ENCODE results near the gene MMD.
A peak's percentile ranks its signal among the peaks of the same experiment; 100 is the strongest.

MMD gene

GRCh38 chr17:55456307-55457240, 34.9 kb upstream of the MMD start:
- no peak overlapping the region for H2AK5ac ChIP-seq (ENCODE audit: low read length, severe bottlenecking)
- H3K9me3 ChIP-seq (ENCODE audit: control insufficient read depth, low read length), result no peaks in the 10 kb centered on the region
- H3K18ac ChIP-seq (ENCODE audit: low read depth in 1 of 2, low read length in 2 of 2), result peak overlapping the region in 1 of 2 experiments; percentile 49
- peaks cover 19% of the 10 kb centered on the region for H3K4me1 ChIP-seq (ENCODE audit: control insufficient read depth, insufficient read depth, low read depth, low read length)
- H3K36me3 ChIP-seq (ENCODE audit: control insufficient read depth in 1 of 2, insufficient read depth in 2 of 2, low read depth in 1 of 2, low read length in 2 of 2), result no peaks in the 10 kb centered on the region
- no peak overlapping the region for H3K4me2 ChIP-seq (ENCODE audit: low read length, poor library complexity, severe bottlenecking)
- H3K9ac ChIP-seq (ENCODE audit: low read length), result peak overlapping the region; percentile 51
- no peak overlapping the region for H2BK15ac ChIP-seq (ENCODE audit: low read depth, poor library complexity, severe bottlenecking)
- peak overlapping the region in 1 of 2 experiments; percentile 73 for H3K4ac ChIP-seq (ENCODE audit: low read depth in 1 of 2, low read length in 2 of 2)
- H3K14ac ChIP-seq (ENCODE audit: low read length in 2 of 2), result no peak overlapping the region
- H2BK12ac ChIP-seq (ENCODE audit: low read length in 2 of 2), result no peak overlapping the region
- H3K23ac ChIP-seq (ENCODE audit: low read length in 2 of 2), result no peak overlapping the region
- H3K79me1 ChIP-seq (replicated peaks; ENCODE audit: low read length, poor library complexity, severe bottlenecking), result no peaks in the 10 kb centered on the region
- H4K8ac ChIP-seq (ENCODE audit: low read length), result no peak overlapping the region
- DNase-seq, result no peak
- no peak overlapping the region for H4K91ac ChIP-seq (ENCODE audit: low read length)
- H3K27me3 ChIP-seq (ENCODE audit: control insufficient read depth in 1 of 2, insufficient read depth in 1 of 2, low read length in 2 of 2), result no peaks in the 10 kb centered on the region
- H3K4me3 ChIP-seq (ENCODE audit: insufficient read depth in 1 of 2, low read depth in 1 of 2, low read length in 2 of 2), result no peak overlapping the region
- 91% methylated on average over 6 of the region's 6 CpGs for WGBS
- no peak overlapping the region for H2BK120ac ChIP-seq (ENCODE audit: low read depth, low read length)
- no peak overlapping the region for H3K27ac ChIP-seq (ENCODE audit: low read length, poor library complexity, severe bottlenecking)
- H2BK5ac ChIP-seq (ENCODE audit: low read depth, low read length, poor library complexity, severe bottlenecking), result no peak overlapping the region
- H2AFZ ChIP-seq (ENCODE audit: low read depth, low read length), result no peak overlapping the region

DNA sequence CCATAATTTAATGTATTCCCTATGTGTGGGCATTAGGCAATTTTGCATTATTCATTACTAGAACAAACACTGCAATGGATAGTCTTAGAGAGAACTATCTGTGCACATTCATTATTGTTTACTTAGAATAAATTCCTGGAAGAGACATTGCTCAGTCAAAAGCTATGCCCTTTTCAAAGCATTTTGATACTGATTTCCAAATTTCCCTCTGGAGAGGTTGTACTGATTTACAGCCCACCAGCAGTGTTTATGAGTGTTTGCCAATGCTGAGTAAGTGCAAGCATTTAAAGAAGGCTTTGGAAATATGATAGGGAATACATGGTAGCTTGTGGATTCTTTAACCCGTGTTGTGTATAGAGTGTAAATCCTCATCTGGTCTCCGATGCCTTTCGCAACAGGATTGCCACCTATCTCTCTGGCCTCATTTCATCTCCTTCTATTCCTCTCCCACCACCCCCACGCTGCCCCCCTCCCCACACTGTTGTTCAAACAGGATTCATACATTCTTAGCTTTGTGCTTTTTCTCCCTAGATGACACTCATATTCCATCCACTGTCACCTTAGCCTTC, 33.4 kb upstream of the MMD start:
- Histone ChIP-seq H3K14ac (ENCODE audit: low read length in 2 of 2) (no peak overlapping the region), H3K9ac (ENCODE audit: low read length) (peak overlapping the region; percentile 51), H2BK120ac (ENCODE audit: low read depth, low read length) (peak overlapping the region; percentile 89), H3K4ac (ENCODE audit: low read depth in 1 of 2, low read length in 2 of 2) (no peak overlapping the region), H3K27ac (ENCODE audit: low read length, poor library complexity, severe bottlenecking) (peak overlapping the region; percentile 55), H2BK12ac (ENCODE audit: low read length in 2 of 2) (peak overlapping the region in 1 of 2 experiments; percentile 93), H3K23ac (ENCODE audit: low read length in 2 of 2) (no peak overlapping the region), H3K79me1 (replicated peaks; ENCODE audit: low read length, poor library complexity, severe bottlenecking) (no peaks in the 10 kb centered on the region), H4K91ac (ENCODE audit: low read length) (no peak overlapping the region), H3K4me1 (ENCODE audit: control insufficient read depth, insufficient read depth, low read depth, low read length) (peaks cover 23% of the 10 kb centered on the region), H3K27me3 (ENCODE audit: control insufficient read depth in 1 of 2, insufficient read depth in 1 of 2, low read length in 2 of 2) (no peaks in the 10 kb centered on the region), H2AFZ (ENCODE audit: low read depth, low read length) (no peak overlapping the region), H2BK5ac (ENCODE audit: low read depth, low read length, poor library complexity, severe bottlenecking) (no peak overlapping the region), H2AK5ac (ENCODE audit: low read length, severe bottlenecking) (no peak overlapping the region), H3K4me3 (ENCODE audit: insufficient read depth in 1 of 2, low read depth in 1 of 2, low read length in 2 of 2) (no peak overlapping the region), H3K18ac (ENCODE audit: low read depth in 1 of 2, low read length in 2 of 2) (peak overlapping the region; percentile 10 to 31), H4K8ac (ENCODE audit: low read length) (no peak overlapping the region), H2BK15ac (ENCODE audit: low read depth, poor library complexity, severe bottlenecking) (no peak overlapping the region), H3K9me3 (ENCODE audit: control insufficient read depth, low read length) (no peaks in the 10 kb centered on the region), H3K36me3 (ENCODE audit: control insufficient read depth in 1 of 2, insufficient read depth in 2 of 2, low read depth in 1 of 2, low read length in 2 of 2) (no peaks in the 10 kb centered on the region), H3K4me2 (ENCODE audit: low read length, poor library complexity, severe bottlenecking) (no peak overlapping the region)
- peak; percentile 90 for DNase-seq
- WGBS, result 29% methylated on average over 3 of the region's 4 CpGs

DNA sequence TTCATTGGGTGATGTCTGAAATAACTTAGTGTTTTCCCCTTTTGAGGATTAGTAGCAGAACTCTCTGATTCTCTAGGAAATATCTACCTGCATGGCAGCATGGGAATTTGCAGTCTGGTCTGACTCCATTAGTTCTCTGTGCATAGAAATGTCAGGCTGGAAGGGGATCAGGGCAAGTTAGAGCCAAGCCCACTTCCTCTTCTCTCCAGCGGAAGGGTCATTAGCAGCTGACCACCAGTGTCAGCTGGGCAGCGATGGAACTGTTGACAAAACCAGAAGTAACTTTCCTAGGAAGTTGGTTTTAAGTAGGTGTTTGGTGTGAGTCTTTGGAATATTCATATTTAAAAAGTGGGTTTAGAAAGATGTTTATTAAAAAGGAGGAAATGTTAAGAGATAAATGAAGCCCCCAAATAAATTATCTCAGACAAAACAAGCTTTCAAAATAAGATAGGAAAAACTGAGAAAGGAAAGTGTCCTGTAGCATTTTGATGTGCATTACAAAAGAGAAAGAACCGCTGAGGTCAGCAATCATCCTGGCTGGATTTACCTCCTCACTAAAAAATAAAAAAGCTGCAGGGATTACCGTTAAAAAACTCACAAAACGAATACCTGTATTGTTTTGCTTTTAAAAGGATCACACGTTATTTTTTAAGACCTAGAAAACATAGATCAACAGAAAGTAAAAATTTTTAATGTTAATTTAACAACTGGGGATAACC, 32.4 kb upstream of the MMD start:
- Histone ChIP-seq H3K9ac (ENCODE audit: low read length) (peak overlapping the region; percentile 28), H3K4me1 (ENCODE audit: control insufficient read depth, insufficient read depth, low read depth, low read length) (peaks cover 22% of the 10 kb centered on the region), H3K4me2 (ENCODE audit: low read length, poor library complexity, severe bottlenecking) (no peak overlapping the region), H4K91ac (ENCODE audit: low read length) (peak overlapping the region; percentile 92), H2BK15ac (ENCODE audit: low read depth, poor library complexity, severe bottlenecking) (peak overlapping the region; percentile 99), H3K18ac (ENCODE audit: low read depth in 1 of 2, low read length in 2 of 2) (peak overlapping the region in 1 of 2 experiments; percentile 96), H2AFZ (ENCODE audit: low read depth, low read length) (no peak overlapping the region), H3K14ac (ENCODE audit: low read length in 2 of 2) (no peak overlapping the region), H4K8ac (ENCODE audit: low read length) (peak overlapping the region; percentile 94), H2BK12ac (ENCODE audit: low read length in 2 of 2) (peak overlapping the region; percentile 19 to 97), H2BK5ac (ENCODE audit: low read depth, low read length, poor library complexity, severe bottlenecking) (no peak overlapping the region), H3K27me3 (ENCODE audit: control insufficient read depth in 1 of 2, insufficient read depth in 1 of 2, low read length in 2 of 2) (no peaks in the 10 kb centered on the region), H3K27ac (ENCODE audit: low read length, poor library complexity, severe bottlenecking) (no peak overlapping the region), H2AK5ac (ENCODE audit: low read length, severe bottlenecking) (no peak overlapping the region), H3K4me3 (ENCODE audit: insufficient read depth in 1 of 2, low read depth in 1 of 2, low read length in 2 of 2) (no peak overlapping the region), H2BK120ac (ENCODE audit: low read depth, low read length) (peak overlapping the region; percentile 73), H3K4ac (ENCODE audit: low read depth in 1 of 2, low read length in 2 of 2) (peak overlapping the region in 1 of 2 experiments; percentile 94), H3K23ac (ENCODE audit: low read length in 2 of 2) (no peak overlapping the region), H3K9me3 (ENCODE audit: control insufficient read depth, low read length) (no peaks in the 10 kb centered on the region), H3K79me1 (replicated peaks; ENCODE audit: low read length, poor library complexity, severe bottlenecking) (no peaks in the 10 kb centered on the region), H3K36me3 (ENCODE audit: control insufficient read depth in 1 of 2, insufficient read depth in 2 of 2, low read depth in 1 of 2, low read length in 2 of 2) (no peaks in the 10 kb centered on the region)
- DNase-seq, result no peak
- 19% methylated on average over 3 of the region's 6 CpGs for WGBS

Data from mesenchymal stem cell (in vitro differentiated cells and primary cell).